HPDE6-E6E7 (cell line): ENCODE measurements around the gene NOS3.
"Not testable (repeated sequence)": the region's sequence is repeated elsewhere in the genome, so short reads cannot be mapped to it uniquely, and the experiment has no call there.

Experiments
- DNase-seq: peaks from one replicate; pipeline ENCODE4 v3.0.0; 2011; ENCODE audit warnings: missing footprints; ENCODE audit errors: extremely low spot score

The NOS3 gene

DNA sequence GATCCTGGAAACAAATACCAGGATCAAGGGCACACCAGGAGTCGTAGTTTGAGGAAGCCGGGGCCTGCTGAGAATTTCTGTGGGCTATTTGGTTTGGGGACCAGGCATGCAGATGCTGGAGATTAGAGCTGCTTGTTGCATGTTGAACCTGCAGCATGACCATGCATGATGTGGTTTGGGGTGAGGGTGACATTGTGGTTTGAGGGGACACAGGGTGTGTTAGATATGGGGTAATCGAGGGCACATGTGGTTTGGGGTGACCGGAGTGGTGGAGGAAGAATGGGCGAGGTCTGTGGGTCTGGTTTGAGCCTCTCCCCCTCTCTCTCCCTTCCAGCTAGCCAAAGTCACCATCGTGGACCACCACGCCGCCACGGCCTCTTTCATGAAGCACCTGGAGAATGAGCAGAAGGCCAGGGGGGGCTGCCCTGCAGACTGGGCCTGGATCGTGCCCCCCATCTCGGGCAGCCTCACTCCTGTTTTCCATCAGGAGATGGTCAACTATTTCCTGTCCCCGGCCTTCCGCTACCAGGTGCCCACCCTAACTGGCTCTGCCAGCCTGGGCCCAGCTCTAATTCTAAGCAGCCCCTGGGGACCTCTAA lies 10.2 kb downstream of the NOS3 start:
- no peak for DNase-seq

GRCh38 chr7:151001546-151001945 lies 10.7 kb downstream of the NOS3 start:
- no peak for DNase-seq

DNA sequence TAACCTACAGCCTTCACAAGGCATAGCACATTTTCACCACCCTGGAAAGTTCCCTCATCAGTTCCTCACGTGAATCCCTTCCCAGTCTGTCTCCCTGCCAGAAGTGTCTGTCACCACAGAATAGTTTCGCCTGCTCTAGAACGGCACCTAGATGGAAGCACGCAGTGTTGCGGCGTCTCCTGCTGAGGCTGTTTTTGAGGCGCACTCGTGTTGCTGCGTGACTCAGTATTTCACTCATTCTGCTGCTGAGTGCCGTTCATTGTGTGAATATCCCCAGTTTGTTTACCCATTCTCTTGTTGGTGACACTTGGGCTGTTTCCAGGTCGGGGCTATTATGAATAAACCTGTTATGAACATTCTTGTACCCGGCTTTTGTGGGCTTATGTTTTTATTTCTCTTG lies 12.8 kb downstream of the NOS3 start:
- DNase-seq: no peak

DNA sequence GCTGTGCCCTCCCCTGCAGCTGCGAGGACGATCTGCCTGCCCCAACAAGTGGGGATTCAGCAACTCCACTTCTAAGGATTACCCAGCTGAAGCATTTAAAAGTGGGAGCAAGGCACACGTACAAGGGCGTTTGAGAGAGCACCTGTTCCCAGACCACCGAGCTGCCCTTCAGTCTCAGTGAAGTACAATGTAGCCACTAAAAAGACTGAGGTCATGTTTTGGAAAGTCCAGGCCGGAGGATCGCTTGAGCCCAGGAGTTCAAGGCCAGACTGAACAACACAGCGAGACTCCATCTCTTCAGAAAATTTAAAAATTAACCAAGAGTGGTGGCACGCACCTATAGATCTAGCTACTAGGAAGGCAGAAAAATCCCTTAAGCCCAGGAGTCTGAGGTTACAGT lies 14.7 kb downstream of the NOS3 start:
- no peak for DNase-seq

GRCh38 chr7:151006590-151007300 lies 15.9 kb downstream of the NOS3 start:
- DNase-seq: no peak

GRCh38 chr7:151007469-151007898 lies 16.7 kb downstream of the NOS3 start:
- DNase-seq: no peak

DNA sequence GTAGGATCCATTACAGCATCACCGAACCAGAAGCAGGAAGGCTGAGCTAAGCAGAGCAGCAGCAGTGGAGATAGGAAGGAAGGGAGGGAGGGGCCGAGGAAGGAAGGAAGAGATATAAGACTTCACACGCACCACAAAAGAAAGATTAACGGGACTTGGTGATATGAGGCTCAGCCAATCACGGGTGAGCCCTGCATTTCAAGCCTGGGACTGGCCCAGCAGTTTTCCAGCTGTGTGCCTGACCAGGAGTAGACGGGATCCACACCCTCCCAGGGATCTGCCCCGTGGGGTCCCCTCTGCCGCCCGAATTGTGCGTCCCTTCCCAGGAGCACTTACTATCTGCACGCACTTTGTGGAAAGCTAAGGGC lies 17.3 kb downstream of the NOS3 start:
- DNase-seq: no peak

DNA sequence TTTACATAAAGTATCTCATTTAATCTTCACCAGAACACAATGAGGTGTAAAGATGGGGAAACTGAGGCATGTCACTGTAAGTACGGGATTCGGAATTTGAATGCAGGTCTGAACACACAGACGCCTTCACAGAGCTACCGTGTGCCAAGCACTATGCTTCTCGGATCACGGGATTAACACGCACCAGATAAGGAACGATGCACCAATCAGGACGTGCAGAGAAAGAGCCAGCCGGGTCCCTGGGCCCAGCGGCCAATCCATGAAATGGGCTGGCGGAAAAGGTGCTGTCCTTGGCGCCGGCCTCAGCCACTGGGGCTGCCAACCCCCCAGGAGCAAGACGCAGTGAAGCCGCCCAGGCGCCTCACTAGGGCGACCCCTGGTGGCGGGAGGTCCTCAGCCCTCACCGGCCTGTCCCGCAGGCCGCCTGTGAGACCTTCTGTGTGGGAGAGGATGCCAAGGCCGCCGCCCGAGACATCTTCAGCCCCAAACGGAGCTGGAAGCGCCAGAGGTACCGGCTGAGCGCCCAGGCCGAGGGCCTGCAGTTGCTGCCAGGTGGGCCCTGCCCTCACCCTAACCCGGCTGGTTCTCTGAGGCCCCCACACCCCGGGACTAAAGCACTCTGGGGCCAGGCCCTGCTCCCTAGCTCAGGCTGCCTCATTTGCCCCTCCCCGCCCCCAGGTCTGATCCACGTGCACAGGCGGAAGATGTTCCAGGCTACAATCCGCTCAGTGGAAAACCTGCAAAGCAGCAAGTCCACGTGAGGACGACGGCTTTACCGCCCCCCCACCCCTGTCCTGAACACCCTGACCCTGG lies 17.9 kb downstream of the NOS3 start:
- no peak for DNase-seq

DNA sequence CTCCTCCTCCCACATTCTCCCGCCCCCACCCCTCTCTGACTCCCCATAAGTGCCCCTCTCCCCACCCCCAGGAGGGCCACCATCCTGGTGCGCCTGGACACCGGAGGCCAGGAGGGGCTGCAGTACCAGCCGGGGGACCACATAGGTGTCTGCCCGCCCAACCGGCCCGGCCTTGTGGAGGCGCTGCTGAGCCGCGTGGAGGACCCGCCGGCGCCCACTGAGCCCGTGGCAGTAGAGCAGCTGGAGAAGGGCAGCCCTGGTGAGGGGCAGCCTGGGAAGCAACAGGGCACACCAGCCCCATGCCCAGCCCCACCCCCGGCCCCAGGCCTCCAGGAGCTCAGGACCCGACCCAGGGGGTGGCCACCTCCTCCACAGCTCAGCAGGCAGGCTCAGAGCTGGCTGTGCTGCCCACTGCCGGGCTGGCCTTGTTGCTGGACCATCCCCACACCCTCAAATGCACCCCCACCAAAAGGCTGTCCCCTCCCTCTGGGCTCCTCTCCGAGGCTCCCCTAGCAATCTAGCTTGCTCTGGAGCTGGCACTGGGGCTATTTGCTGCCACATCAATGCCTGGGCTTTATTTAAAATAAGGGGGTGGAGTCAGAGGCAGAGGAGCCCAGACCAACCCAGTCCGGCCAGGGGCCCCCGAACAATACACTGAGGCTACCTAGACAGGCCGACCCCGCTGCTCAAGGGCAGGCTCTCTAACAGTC lies 18.7 kb downstream of the NOS3 start:
- DNase-seq: no peak

DNA sequence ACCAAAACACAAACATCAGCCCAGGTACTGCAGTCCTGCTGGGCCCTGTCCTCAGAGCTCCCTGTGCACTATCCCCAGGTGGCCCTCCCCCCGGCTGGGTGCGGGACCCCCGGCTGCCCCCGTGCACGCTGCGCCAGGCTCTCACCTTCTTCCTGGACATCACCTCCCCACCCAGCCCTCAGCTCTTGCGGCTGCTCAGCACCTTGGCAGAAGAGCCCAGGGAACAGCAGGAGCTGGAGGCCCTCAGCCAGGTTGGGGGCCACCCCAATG lies 19.2 kb downstream of the NOS3 start:
- no peak for DNase-seq

- no peak for DNase-seq
Observed at GRCh38 chr7:151010307-151011096, 19.7 kb downstream of the NOS3 start.

GRCh38 chr7:151011097-151011409 lies 20.2 kb downstream of the NOS3 start:
- no peak for DNase-seq

DNA sequence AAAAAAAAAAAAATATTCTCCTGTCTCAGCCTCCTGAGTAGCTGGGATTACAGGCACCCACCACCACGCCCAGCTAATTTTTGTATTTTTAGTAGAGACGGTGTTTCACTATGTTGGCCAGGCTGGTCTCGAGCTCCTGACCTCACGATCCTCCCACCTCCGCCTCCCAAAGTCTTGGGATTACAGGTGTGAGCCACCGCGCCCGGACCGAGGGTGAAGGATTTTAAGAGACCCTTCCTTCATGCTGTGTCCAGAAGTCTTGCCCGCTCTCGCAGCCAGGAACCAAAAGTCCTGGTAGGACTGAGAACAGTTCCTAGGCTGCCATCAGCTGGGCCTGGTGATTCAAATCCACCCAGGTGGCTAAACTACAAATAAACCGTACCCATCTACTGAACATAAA lies 20.8 kb downstream of the NOS3 start:
- DNase-seq: not testable (repeated sequence)

DNA sequence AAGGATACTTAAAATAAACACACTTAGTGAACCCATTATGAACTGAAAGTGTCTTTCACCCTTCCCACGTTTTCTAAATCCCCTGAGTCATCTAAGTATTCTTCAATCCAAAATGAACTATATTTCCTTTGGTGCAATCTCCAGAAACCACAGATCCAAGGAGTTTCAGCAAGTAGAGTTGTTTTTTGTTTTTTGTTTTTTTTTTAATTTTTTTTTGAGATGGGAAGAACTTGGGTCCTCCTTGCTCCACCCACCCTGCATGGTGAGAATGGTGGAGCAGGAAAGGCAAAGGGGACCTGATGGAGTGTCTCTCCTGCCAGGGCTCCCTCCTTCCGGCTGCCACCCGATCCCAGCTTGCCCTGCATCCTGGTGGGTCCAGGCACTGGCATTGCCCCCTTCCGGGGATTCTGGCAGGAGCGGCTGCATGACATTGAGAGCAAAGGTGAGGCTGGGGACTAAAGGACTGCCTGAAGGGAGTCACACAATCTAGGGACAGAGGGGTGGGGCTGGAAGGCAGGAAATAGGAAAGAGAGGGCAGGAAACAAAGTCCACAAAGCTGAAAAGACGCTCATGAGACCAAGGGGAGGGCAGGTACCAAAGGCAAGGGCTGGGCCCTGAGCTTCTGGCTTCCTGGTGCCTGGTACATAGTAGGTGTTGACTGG lies 21.3 kb downstream of the NOS3 start:
- DNase-seq: no peak

- DNase-seq: no peak
Observed at GRCh38 chr7:151012911-151013347, 22.1 kb downstream of the NOS3 start.

DNA sequence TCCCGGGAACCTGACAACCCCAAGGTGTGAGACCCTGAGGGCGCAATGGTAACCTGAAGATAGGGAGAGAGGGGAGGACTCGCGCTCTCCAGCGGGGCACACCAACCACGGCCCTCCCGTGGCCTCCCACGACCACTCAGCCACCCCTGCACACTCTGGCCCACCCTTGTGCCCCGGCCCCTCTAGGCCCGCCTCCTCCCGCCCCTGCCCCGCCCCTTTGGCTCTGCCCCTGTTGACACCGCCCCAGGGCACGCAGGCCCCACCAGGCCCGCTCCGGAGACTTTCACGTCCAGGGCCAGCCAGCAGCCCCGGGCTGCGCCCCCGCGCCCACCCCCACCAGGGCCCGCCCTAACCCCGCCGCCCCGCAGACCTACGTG lies 22.5 kb downstream of the NOS3 start:
- DNase-seq: no peak

- DNase-seq: no peak
Observed at GRCh38 chr7:151013733-151014497, 23.1 kb downstream of the NOS3 start.

DNA sequence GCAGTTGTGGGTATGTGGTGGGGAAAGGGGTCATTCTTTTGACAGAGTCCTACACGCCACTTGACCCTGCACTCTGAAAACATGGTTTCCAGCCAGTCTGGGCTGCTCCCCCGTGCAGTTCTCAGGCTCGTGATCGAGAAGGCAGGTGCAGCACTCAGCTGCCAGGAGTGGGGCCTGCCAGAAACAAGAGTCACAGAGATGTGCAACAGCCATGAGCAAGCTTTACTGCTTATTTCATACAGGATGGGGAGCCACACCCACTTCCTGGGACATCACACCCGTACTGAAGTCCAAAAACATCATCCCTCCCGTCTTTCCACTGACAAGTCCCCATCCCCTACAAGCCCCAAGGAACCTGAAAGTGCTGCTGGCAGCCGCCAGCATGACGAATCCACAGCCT lies 24.1 kb downstream of the NOS3 start:
- DNase-seq: no peak

DNA sequence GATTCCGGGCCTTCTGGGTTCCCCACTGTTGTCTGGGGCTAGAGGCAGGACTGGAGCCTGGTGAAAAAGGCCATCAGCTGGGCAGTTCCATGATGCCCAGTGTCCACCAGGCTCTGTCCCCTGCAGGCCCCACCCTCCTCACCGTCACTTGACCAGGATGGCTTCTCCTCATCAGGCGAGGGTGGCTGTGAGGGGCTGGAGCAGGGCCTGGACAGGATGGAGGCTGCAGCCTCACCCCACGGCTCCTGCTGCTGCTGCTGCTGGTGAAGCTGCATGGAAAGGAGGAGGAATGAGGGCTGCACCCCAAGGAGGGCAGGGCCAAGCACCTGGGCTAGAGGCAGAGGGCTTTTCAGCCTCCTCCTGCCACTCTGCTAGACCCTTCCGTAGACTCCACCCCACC lies 25.1 kb downstream of the NOS3 start:
- DNase-seq: no peak

DNA sequence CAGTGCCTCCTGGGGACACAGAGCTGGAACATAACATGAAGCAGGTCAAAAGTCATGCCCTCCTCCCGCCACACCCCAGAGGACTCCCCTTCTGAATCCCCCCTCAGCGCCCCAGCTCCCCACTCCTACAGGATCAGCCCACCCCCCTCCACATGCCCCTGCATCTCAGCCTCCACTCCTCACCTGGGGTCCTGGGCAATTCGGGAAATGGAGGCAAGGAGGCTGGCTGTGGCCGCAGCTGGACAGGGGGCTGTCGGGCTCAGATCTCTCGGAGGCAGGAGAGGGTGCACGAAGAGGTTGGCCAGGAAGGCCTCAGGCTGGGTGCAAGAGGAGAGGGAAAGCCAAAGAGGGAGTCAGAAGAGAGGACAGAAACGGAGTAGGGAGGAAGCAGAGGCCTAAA lies 25.7 kb downstream of the NOS3 start:
- DNase-seq: no peak

DNA sequence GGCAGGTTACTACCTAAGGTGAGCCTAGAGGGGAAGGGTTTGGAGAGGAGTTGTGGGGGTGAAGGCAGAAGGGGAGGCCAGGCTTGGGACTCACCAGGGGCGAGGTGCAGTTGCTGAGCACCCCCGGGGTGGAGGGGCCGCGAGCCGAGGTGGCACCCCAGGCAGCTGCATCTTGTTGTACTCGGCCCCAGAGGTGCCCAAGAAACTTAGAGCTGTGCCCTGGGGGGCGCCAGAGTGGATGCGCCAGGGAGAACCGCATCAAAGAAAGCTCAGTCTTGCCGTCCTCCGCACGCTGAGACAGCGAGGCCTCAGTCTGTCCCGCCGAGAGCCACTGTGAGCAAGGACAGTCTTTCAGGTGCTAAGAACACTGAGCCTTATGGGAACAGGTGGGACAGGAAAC lies 26.1 kb downstream of the NOS3 start:
- no peak for DNase-seq
